Tibial artery (tissue), 4 donors: Measurements from ENCODE around the gene TCF19.

ENCODE experiments used
- DNase-seq, 2 donors: peaks; one replicate each; pipeline ENCODE4 v3.0.0-alpha.2; 2019
- H3K27ac ChIP-seq, 2 donors: fragments of 200-600 bp; sonication (generic) in 1 of 2; 1 replicate in 1 of 2; 2 replicates in 1 of 2; pipeline ENCODE4 v1.5.1; 2018 to 2019; ENCODE audit warnings: mild to moderate bottlenecking in 1 of 2
- H3K27me3 ChIP-seq, 2 donors: fragments of 200-600 bp; sonication (generic) in 1 of 2; one replicate each; pipeline versions ENCODE4 v1.5.1 to v1.6.0; 2016 to 2019
- H3K36me3 ChIP-seq, 3 donors: fragments of 200-600 bp; sonication (generic) in 2 of 3; one replicate each; pipeline ENCODE4 v1.5.1; 2016 to 2019; ENCODE audit warnings: mild to moderate bottlenecking in 2 of 3
- H3K4me1 ChIP-seq, 4 donors: fragments of 200-600 bp; sonication (generic) in 2 of 4; 1 replicate in 3 of 4; 2 replicates in 1 of 4; pipeline ENCODE4 v1.5.1; 2016 to 2019
- H3K4me3 ChIP-seq, 2 donors: fragments of 200-600 bp; sonication (generic) in 1 of 2; 1 replicate in 1 of 2; 2 replicates in 1 of 2; pipeline ENCODE4 v1.5.1; 2018 to 2019; ENCODE audit warnings: mild to moderate bottlenecking in 2 of 2
- H3K9me3 ChIP-seq, 3 donors: fragments of 200-600 bp; sonication (generic) in 1 of 3; one replicate each; pipeline ENCODE4 v1.5.1; 2016 to 2019
- CTCF ChIP-seq, 2 experiments: fragments of 200-600 bp in 1 of 2; fragments of 450-650 bp in 1 of 2; IDR thresholded peaks; one replicate each; pipeline ENCODE4 v1.5.1; 2017 to 2019; ENCODE audit warnings: antibody characterized with exemption in 2 of 2, mild to moderate bottlenecking in 1 of 2, moderate library complexity in 1 of 2
- intact Hi-C: fragments of 100-400 bp; cut with DNase I; formaldehyde crosslinking; loops from one replicate; pipeline ENCODE4 v1.15.0; 2023; ENCODE audit warnings: low total_unique reads

TCF19 gene

DNA sequence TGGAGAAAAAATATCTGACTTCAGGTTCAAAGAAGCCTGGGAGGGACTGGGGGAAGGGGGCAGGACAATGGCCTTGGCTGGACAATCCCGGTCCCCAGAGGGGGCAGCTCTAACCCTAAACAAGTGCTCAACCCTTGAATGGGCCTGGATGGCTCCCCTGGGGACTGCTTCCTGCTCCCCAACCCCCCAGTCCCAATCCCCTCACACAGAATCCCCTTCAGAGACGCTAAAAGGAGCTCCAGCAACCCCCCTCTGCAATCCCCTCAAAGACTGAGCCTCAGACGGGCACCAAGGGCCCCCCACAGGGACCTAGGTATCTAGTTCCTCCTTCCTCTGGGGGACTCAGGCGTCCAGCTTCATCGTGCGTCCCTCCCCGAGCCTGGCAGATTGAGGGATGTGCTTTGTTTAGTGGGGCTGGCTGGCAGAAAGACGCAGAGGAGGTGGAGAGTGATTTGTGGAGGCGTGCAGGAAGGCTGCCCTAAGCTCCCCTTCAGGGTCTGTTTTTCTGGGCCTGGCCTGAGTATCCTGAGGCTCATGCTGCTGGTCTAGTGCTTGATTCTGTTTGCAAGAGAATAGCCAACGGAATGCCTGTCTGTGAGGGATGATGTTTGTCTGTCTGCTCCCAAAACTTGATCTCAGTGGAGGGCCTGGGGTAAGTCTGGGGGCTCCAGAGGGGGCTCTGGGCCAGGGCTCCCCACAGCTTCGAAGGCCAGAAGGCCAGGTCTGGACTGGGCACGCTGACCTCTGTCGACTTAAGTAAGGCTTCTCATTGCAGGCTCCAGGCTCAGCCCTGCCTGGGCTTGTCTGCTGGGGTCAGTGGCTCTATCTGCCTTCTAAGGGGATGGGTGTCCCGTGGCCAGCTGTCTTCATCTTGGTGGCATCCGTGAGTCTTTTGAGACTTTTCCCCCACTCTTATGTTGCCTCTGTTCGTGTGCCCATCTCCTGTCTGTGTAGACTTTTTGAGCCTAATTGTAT is 13.8 kb downstream of the TCF19 start:
- H3K27ac ChIP-seq: no peak overlapping the region
- TF ChIP-seq CTCF (IDR thresholded peaks at IDR 0.05): no peak
- intact Hi-C loops: no loop called here
- H3K9me3 ChIP-seq: no peaks in the 10 kb centered on the region
- no peaks in the 10 kb centered on the region for H3K27me3 ChIP-seq
- peaks cover 0 to under 1% (median 0%) of the 10 kb centered on the region in 3 donors for H3K36me3 ChIP-seq
- H3K4me3 ChIP-seq: no peak overlapping the region
- DNase-seq: no peak
- H3K4me1 ChIP-seq: no peaks in the 10 kb centered on the region

DNA sequence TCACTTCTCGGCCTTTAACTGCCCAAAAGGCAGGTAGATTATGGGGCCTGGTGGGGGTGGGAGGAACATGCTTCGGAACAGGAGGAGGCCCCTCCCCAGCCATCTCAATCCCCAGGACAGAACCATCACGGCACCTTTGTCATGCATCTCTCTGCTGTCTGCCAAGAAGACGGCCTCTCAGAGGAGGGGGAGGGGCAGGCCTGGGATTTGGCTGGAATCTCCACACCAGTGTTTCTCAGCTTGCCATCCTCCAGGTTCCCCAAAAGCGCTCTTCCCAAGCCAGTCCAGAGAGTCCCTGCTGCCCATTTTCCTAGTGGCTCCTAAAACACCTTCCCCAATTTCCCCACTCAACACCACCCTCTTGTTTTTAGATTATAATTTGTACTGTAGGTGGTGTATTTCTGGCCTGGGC is 14.6 kb downstream of the TCF19 start:
- no peaks in the 10 kb centered on the region for H3K4me1 ChIP-seq
- no peaks in the 10 kb centered on the region for H3K9me3 ChIP-seq
- H3K36me3 ChIP-seq: peaks cover 0 to 8% (median 0%) of the 10 kb centered on the region in 3 donors
- no peak for TF ChIP-seq CTCF (IDR thresholded peaks at IDR 0.05)
- H3K4me3 ChIP-seq: no peak overlapping the region
- intact Hi-C loops: no loop called here
- DNase-seq: no peak
- H3K27ac ChIP-seq: no peak overlapping the region
- no peaks in the 10 kb centered on the region for H3K27me3 ChIP-seq

DNA sequence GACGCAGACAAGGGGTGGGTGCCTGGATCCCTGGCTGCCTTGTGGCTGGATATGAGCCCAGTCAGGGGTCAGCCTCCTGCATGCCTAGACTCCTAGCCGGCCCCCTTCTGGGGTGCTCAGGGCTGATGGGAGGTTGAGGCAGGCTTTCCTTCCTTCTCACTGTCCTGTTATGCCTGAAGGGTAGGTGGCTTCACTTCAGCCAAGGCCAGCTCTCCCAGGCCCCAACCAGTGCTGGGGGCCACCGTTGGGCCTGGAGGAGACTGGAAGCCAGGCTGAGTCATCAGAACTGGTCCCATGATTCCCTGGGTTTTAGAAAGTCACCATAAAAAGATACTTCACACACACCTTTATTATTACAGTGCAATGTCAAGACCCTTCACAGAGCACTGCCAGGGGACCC is 15.0 kb downstream of the TCF19 start:
- DNase-seq: no peak
- H3K4me3 ChIP-seq: no peak overlapping the region
- H3K36me3 ChIP-seq: peaks cover 0 to 9% (median 0%) of the 10 kb centered on the region in 3 donors
- H3K27me3 ChIP-seq: no peaks in the 10 kb centered on the region
- no peaks in the 10 kb centered on the region for H3K4me1 ChIP-seq
- no peak overlapping the region for H3K27ac ChIP-seq
- intact Hi-C loops: no loop called here
- no peaks in the 10 kb centered on the region for H3K9me3 ChIP-seq
- no peak for TF ChIP-seq CTCF (IDR thresholded peaks at IDR 0.05)

DNA sequence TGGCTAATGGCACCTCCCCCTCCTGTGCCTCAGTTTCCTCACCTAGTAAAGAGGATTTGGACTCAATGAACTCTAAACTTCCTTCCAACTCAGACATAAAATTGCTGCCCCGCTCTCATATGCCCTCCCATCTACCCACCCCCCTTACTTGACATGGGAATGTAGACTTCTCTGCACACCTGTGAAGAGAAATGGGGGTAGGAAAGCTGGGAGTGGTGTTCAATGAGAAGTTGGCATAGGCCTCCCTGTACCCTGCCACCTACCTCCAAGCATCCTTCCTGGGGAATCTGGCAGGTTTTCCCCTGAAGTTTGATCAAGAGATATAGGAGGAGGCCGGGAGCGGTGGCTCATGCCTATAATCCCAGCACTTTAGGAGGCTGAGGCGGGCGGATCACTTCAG is 16.0 kb downstream of the TCF19 start:
- H3K4me1 ChIP-seq: no peaks in the 10 kb centered on the region
- H3K27me3 ChIP-seq: no peaks in the 10 kb centered on the region
- TF ChIP-seq CTCF (IDR thresholded peaks at IDR 0.05): no peak
- H3K4me3 ChIP-seq: no peak overlapping the region
- intact Hi-C loops: no loop called here
- no peaks in the 10 kb centered on the region for H3K9me3 ChIP-seq
- H3K27ac ChIP-seq: no peak overlapping the region
- peaks cover 0 to 9% (median 0%) of the 10 kb centered on the region in 3 donors for H3K36me3 ChIP-seq
- DNase-seq: no peak

DNA sequence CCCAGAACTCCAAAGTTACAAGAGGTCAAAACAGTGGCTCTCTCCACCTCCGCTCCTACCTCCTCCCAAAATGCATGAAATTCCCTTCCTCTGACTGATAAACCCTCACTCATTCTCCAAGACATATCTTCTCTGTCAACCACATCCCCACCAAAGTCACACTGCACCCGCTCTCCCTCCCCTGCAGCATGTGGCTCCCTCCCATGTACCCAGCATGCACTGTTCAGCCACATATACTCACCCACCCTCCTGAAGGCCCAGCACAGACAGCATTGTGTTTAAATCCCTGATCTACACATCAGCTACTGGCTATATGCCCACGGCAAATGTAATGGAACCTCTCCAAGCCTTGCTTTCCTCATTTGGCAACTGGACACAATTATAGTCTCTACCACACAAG is 17.6 kb downstream of the TCF19 start:
- no peaks in the 10 kb centered on the region for H3K9me3 ChIP-seq
- no peak for TF ChIP-seq CTCF (IDR thresholded peaks at IDR 0.05)
- peaks cover 0 to 9% (median 0%) of the 10 kb centered on the region in 4 donors for H3K4me1 ChIP-seq
- H3K27ac ChIP-seq: no peak overlapping the region
- no peak for DNase-seq
- intact Hi-C loops: no loop called here
- no peak overlapping the region for H3K4me3 ChIP-seq
- H3K27me3 ChIP-seq: no peaks in the 10 kb centered on the region
- H3K36me3 ChIP-seq: peaks cover 0 to 9% (median 0%) of the 10 kb centered on the region in 3 donors
